ENCODE measurements around the gene FAM124A.

Gene FAM124A

DNA sequence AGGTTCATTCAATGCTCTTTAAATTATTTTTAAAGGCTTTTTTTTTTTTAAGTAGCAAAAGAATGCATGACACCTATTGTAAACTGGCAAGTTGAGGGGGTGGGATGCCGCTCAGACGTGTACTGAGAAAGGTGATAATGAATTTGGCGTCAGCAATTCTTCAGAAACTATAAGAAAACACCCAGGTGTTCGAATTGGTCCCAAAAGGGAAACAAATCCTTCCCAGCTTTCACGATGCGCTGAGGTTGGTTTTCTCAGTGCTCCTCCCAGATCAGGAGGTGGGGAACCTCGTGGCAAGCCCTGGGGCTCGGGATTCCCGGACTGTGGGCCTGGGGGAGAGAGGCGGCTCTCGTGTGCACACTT is 543 bp upstream of the FAM124A start:
- DNase-seq: no peak

DNA sequence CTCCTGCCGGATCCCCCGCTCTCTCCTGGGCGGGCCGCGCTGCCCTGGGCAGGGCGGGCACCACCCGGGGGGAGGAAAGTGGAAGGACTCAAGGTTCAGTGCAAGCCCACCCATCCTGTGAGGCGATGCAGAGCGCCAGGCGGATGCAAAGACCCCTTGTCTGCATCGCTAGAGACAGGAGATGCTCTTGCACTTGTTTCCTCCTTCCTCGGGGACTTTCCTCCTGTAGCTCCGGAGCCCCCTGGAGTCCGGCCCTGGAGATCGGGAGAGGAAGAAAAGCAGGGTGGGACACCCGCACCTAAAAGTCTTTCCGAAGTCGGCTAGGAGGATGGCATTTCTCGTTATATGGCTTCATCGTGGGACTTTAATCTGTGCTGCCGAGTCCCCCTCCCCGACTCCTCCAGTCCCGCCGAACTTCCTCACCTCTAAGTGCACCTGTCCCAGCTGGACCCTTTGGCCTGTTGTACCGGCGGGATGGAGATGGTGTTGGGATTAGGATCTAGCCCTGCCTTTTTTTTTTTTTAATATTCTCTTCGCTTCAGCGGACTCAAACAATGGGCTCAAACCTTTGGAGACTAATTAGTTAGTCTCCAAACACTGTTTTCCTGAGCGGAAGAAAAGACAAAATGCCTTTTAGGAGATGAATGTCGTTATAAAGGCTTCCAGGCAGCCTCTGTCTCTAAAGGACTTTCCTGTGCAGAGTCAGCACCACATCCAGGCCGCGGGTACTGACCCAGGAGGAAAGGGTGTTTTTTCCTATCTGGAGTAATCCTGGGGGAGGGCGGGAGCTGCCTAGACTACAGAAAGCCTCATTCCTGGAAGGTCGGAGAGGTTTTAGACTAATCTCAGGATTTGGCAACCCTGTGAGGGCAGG is 725 bp downstream of the FAM124A start:
- DNase-seq: no peak

DNA sequence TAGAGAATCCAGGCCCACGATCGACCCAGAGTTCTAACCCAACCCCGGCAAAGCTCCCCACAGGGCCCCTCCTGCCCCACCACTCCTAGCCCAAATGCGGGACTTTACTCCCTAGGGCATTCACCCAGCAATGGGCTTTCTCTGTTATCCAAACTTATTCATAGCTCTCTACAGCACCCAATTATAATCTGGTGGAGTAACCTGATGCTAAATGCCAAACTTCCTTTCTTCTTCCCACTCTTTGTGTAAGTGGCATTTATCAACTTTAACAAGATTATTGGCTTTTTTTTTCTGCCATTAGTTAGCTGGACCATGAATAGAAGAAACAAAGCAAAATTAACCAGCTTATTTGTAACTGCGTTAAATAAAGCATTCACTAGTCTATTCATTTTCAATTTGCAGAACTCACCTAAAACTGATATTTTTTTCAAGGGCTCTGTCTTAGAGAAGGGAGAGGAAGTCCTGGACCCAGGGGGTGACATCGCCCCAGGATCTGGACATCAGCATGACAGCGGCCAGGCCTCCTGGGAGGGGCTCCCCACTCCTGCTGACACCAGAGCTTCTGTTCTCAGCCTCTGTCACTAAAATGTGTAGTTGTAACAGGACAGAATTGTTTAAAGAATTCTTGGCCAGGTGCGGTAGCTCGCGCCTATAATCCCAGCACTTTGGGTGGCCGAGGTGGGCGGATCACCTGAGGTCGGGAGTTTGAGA is 1.5 kb downstream of the FAM124A start:
- no peak for DNase-seq

DNA sequence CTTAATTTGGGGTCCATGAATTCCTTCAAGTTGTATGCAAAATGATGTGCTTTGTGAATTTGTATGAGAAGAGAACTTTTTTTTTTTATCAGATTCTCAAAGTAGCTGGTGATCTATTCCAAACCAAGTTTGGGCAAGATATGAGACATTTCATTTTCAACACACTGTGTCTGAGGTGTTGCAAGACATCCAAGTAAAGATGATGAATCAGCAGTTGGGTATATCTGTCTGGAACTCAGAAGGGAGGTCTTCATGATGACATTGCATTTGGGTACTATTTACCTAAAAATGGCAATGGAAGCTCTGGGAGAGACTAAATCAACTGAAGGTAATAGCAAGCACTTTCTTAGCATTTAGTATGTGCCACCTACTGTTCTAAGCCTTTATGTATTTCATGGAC is 2.8 kb downstream of the FAM124A start:
- DNase-seq: no peak

DNA sequence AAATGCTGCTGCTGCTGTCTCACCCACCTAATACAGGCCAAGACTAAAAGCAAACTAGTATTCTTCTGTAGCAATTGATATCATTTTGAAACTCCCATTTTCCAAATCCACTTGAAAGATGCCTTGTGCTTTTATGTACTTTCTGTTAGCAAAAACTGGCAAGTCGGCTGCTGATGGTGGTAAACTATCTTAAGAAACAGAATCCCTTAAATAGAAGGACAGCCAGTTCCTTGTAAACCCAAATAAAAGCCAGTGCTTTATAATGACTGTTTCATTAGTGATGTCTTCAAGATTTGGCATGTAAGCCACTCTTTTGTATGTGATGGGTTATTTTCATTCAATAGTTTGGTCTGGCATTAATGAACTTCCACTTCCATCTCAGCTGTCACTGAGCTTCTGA is 5.2 kb downstream of the FAM124A start:
- no peak for DNase-seq

DNA sequence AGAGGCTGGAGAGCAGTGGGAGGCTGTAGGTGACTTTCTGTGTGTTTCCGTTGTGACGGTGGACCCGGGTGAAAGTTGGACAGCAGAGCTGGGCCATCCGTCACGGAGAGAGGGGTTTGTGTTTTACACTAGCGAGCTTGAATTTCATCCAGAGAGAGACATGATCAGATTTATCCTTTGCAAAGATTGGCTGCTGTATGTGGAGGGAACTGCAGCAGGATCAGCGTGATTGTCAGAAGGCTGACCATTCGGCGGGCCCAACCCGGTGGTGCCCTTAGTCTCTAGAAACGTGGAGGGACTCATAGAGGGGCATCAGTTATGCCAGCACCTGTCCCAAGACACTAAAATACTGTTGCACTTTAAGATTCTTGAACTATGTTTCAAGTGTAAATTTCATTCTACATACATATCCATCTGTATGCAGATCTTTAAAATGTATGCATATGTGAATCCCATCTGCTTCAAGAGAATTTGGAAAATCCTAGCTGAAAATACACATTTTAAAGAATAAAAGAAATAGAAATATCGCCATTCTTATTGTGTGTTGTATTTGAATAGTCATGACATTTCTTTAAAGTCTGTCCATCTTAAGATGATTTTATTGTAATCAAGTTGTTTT is 7.0 kb downstream of the FAM124A start:
- DNase-seq: no peak

DNA sequence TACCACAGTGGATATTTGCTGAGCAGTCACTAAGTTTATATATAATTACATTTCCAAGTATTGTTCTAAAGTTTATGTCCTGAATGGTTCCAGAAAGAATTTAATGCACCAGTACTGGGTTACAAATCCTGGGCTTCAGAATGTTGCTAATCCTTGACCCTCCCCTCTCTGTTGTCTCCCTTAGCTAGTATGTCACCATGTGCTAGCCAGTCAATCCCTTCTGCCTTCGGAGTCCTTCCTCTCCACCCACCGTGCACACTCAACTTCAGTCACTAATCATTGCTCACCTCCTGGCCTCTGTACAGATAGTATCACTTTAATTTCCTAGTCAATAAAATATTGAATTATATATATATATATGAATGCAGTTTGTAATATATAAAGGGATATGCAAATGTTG is 7.5 kb downstream of the FAM124A start:
- no peak for DNase-seq

DNA sequence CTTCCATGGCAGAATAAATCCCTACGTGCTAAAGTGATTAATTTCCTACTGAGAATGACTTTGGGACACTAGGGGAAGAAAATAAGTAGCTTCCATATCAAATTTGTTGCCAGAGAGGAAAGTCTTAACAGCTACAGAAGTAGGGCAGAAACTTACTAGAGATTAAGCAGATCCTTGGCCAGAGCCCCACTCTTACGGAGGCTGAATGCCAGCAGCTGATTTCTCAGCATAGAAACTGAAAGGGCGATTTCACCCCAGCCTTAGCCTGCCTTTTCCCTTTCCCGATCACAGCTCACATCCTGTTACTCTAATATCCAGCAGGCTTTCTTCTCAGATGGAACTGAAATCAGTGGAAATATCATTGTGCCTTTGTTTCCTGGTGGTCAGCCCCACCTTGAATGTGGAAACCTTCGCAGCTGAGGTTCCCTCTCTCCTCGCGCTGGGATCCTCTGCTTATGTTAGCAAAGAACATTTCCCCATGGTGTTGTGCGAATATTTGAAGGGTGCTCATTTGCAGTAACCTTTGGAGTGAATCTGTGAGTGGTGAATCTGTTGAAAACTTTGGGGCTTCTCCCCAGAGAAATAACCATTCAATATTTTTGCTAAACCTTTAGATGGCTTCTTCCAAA is 8.4 kb downstream of the FAM124A start:
- no peak for DNase-seq

DNA sequence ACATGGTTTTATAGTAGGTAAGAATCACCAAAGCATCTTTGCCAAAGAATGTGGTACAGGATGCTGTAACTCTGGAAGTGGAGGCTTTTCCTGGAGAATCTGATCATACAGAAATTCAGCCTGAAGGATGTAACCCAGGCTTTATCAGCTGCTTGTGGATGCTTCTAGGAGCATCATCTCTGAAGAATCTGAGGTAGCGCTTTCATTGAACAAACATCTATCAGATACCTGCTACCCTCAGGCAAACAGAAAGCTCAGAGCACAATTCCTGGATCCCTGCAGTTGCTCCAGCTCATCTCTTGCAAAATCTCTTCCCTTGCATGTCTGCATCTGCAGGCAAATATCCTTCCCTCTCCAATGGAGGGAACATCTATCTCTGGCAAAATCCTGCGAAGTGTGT is 9.3 kb downstream of the FAM124A start:
- no peak for DNase-seq

DNA sequence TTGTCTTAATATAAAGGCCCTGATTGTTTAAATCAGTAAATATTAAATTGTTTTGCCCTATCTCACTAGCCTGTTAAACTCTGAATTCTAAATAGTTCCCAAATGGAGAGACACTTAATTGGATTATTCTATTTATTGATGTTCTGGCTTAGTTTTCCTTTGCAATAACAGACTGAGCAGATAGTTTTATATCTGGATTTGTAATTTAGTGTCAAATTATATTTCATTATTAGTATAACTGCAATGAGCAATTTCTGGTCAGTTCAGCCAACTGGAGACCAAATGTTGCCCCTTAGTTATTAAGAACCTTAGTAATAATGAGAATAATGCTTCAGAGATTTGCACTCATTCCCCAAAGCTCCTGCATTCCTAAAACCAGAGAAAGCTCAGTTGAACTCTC is 10.1 kb downstream of the FAM124A start:
- DNase-seq: no peak

DNA sequence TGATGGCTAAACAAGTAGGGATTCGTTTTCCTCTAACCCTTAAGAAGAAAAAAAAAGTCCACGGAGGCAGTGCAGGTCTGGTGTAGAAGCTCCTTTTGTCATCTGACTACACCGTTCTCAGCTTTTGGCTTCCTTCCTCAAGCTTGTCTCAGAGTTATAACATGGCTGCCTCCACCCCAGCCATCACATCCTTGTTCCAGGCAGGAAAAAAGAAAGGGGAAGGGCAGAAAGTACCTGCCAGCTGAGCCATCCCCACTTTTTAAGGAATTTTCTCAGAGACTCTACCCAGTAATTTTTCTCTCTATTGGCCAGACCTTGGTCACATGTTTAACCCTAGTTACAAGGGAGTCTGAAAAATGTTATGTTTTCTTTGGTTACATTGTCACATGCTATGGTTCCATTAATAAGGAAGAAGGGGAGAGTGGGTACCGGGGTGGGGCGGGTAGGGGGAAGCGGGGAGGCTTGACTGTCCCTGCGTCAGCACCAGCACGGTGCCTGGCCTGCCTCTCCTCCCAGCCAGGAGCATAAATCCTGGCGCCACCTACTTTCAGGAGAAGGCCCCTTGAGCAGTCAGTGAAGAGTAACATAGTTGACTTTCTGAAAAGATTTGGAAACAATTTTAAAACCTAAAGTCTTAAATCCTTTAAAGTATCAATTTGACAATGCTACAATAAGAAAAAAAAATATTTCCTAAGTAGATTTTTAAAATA is 11.1 kb downstream of the FAM124A start:
- DNase-seq: no peak

DNA sequence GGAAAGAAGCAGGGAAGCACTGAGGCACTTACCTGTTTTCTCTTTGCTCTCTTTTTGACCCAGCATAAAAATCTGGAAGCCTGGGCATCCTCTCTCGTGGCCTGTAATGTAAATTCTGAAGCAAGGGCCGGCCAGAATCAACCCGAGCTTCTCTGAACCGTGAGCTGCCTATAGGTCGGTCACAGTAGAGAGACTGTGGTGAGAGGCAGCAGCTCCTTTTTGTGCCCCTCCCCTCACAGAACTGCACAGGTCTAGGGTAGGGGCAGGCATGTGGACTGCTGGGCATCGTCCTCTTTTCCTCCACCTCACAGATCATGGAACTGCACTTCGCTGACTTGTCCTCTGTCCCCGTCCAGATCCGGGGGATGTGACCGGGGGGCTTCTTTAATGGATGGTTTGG is 12.5 kb downstream of the FAM124A start:
- no peak for DNase-seq

DNA sequence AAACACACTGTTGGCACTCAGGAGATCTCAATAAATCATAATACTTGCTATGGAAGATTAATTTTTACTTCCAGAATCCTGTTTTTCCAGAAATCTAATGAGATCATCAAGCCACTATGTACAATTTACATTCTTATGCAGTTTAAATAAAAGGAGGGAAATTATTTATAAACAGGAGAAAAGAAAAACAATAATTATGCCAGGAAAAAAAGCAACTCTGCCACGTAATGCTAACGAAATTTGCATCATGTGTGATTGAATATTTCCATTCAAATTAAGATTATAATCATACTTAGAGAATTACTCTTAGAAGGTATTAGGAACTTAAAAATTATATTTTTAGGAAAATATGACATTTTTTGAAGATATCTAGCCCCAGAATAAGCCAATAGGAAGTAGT is 13.0 kb downstream of the FAM124A start:
- no peak for DNase-seq

DNA sequence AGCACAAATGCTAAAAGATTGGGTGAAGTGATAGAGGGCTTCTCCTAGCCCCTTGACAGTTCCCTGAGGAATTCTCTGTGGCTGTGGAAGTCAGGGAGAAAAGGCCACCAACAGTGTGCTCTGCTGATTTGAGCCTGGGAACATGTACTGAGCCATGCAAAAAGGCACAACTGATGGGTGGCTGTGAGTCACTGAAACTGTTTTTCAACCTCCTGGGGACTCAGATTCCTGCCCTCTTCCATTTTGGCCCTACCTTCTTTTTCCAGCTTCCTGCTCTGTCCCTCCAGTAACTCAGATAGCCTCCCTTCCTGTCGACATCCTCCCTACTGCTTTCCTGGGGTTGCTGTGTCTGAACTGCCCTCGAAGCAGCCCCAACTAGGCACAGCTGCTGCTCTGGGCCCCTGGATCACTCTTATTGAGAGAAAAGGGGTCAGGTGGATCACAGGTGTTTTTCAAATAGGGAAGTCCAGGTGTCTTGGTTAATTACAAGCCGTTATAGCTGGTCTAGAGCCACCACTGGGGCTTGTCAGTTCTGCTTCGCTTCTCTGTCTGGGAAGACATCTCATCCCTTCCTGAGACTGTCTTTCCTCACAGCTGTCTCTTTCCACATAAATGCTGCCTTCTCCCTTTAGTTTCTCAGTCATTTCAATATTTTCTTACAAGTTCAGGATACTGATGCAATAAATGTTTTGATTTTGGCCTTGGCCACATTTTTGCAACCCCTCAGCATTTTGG is 13.7 kb downstream of the FAM124A start:
- DNase-seq: no peak

DNA sequence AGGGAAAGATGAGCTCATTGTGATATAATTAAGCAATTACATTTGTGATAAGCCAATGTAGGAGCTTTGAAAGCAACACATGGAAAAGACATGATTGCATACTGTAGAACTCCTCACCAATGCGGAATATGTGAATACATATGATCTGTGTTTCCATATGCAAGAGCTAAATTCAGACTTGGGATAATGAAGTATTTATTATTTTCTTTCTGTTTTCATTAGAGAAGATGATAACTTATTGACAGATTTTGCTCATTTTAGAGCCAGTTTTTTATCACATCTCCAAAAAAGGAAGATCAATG is 14.2 kb downstream of the FAM124A start:
- no peak for DNase-seq

DNA sequence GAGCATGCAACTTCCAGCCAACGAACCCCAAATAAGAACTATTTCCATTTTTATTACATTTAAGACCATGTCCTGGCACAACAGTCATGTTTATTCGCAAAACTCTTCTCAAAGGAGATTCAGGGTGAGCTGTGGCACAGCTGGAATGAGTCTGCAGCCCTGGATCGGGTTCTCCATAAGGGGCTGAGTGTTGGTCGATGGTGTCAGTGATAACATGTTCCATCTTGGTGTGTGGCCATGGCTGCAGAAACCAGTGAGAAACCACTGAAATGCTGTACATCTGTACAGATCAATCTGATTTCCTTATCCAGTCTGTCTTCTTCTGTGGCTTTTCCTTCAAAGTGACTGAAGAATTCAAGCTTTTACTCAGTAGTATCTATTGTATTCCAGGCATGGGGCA is 15.2 kb downstream of the FAM124A start:
- no peak for DNase-seq

DNA sequence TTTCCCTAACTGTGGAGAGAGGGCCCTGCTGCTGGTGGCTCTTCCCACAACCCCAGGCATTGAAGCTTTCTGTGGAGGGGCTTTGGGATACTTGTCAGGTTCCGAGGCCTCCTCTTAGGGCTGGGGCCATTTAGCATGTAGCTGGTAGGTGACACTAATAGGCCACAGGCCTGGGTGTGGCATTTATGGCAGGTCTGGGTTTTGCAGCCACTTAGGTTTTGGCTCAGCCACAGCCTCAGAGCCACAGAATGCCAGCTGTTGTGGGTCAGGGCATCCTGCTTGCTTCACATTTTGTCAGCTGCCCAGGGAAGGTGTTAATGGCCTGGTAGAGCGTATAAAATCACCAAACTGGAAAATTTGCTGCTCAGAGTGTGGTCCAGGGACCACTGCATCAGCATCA is 15.7 kb downstream of the FAM124A start:
- DNase-seq: no peak

DNA sequence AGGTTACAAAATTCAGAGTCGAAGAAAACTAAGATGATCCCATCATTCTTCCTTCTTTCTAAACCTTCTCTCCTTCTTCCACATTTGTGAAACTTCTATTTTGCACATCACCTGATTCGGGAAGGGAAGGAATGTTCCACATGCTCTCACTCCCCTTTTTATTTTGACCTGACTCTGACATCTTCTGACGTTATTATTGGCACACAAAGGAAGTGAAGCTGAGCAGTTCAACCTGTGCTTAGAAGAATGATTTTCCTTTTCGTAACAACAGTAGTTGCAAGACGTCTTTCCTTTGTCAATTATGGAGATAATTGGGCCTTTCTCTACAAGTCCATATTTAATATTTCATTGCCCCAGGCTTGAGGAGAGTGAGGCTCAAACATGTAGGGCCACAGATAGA is 18.0 kb downstream of the FAM124A start:
- no peak for DNase-seq

DNA sequence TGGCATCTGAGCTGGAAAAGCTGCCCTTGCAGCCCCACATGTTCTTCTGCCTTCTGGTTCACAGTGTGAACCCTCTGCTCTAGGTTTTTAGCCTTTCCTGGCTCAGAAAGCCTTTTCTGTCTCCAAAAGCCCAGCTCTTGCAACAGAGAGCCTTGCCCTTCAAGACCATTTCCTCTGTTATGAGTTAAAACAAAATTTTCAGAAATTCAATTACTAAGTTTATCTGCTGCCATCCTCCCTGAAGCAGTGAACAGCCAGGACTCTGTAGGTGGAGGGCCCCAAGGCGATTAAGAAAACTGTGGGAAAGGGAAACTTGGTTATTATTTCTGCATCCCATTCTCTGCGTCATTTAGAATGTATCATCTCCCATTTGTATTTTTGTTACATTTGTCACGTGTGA is 18.8 kb downstream of the FAM124A start:
- no peak for DNase-seq

DNA sequence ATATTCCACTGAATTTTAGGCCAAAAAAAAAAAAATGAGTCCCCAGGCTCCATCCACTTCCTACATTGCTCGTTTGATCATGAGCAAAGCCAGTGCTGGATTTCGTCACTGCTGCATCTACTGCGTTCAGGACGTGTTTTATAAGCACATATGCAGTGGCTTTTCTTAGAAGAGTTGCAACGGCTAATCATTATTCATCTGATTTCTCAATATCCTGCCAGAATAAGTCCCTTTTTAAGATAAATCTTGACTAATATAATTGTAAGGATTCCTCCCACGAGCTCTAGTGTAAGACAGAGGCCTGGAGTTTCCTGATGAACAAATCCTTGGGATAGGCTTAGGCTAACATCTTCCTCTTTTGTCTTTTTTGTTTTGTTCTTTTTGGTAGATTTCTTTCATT is 19.5 kb downstream of the FAM124A start:
- no peak for DNase-seq

DNA sequence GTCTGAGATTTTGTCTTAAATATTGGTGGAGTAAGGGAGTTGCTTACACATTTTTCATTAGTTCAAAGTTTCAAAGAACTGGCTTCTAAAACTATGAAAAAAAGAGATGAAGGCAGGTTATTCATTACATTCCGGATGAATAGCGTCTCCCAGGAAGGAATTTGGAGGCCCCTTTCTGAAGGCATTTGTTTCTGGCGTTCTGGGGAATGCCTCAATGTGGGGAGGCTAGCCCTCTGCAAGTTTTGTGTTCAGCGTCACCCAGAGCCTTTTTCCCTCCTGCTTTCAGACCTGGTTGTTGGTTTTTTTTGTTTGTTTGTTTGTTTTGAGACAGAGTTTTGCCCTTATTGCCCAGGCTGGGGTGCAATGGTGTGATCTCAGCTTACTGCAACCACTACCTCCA is 21.0 kb downstream of the FAM124A start:
- DNase-seq: no peak

DNA sequence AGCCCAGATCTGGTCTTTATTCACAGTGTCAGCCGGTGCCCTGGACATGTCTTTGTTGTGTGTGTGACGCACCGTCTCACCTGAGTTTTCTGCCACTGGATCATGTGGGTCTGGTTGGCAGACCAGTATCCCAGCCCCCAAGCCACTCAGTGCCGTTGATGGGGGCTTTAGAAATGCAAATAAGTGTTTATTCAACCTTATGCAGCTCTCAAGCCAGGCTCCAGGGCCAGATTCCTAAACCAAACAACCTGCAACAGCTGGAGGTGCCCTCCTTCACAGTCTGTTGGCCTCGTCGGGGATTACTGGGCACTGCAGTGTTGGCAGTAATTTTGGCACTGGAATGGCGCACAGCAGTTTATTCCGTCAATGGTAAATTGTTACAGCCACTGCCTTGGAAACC is 21.6 kb downstream of the FAM124A start:
- DNase-seq: no peak
